ENCODE results near the gene GRAMD2A. TPM values are rescaled to one million over a fixed set of nuclear protein-coding genes. Genes with fewer than 3 reads are reported as not detected.

Gene GRAMD2A
- total and polyA plus RNA-seq, 10 of the 15 experiments (the other 5 are each of a cell fraction or from before 2014, with no cell fraction given) = 0.02 to 0.35 TPM; not detected in 8

- TF ChIP-seq ZNF687 (IDR thresholded peaks at IDR 0.05) = no peak; the same call in 1 of the 2 replicates
- TF ChIP-seq ESRRA (IDR thresholded peaks at IDR 0.05; ENCODE audit: low read length) = no peak
- 0 out of 2 replicates have a peak, but pooled peaks have one; percentile 13 for TF ChIP-seq NR2C1 (IDR thresholded peaks at IDR 0.05)
- TF ChIP-seq BACH1 (IDR thresholded peaks at IDR 0.05; ENCODE audit: borderline replicate concordance) = peak; percentile 92
- TF ChIP-seq MYC (IDR thresholded peaks at IDR 0.05; ENCODE audit: insufficient read depth, insufficient read length, insufficient replicate concordance, low read length, severe bottlenecking) = peak; percentile 74
- no peak for TF ChIP-seq PML (IDR thresholded peaks at IDR 0.05; ENCODE audit: low read length)
- TF ChIP-seq FOS (IDR thresholded peaks at IDR 0.05; ENCODE audit: borderline replicate concordance, extremely low read depth, insufficient read length) = no peak
- no peak for TF ChIP-seq GABPA (IDR thresholded peaks at IDR 0.05; ENCODE audit: low read depth)
- TF ChIP-seq HDAC2 (IDR thresholded peaks at IDR 0.05) = no peak
- TF ChIP-seq NFYA (IDR thresholded peaks at IDR 0.05; ENCODE audit: borderline replicate concordance, low read depth, low read length) = no peak
- TF ChIP-seq SP1 (IDR thresholded peaks at IDR 0.05; ENCODE audit: low read depth, low read length) = peak; percentile 4
- no peak for TF ChIP-seq SMC3 (IDR thresholded peaks at IDR 0.05; ENCODE audit: borderline replicate concordance, low read length)
- TF ChIP-seq TCF7 (IDR thresholded peaks at IDR 0.05; ENCODE audit: borderline replicate concordance) = no peak
- no peak for TF ChIP-seq KDM1A (IDR thresholded peaks at IDR 0.05; ENCODE audit: borderline replicate concordance)
- 0 out of 2 replicates have a peak, but pooled peaks have one; percentile 21 for TF ChIP-seq PRDM15 (CRISPR knock-in tag; IDR thresholded peaks at IDR 0.05)
- TF ChIP-seq RAD51 (IDR thresholded peaks at IDR 0.05) = no peak
- peak; percentile 59 for TF ChIP-seq IKZF1 (conservative IDR thresholded peaks at IDR 0.05)
- TF ChIP-seq RUNX3 (IDR thresholded peaks at IDR 0.05; ENCODE audit: low read length) = no peak
- peak; percentile 62 for TF ChIP-seq DPF2 (IDR thresholded peaks at IDR 0.05)
- no peak; the same call in 1 of the 2 replicates for TF ChIP-seq RB1 (IDR thresholded peaks at IDR 0.05; ENCODE audit: borderline replicate concordance)
- no peak for TF ChIP-seq NR2C2 (IDR thresholded peaks at IDR 0.05; ENCODE audit: borderline replicate concordance, control insufficient read depth, insufficient read length, low read depth)
Observed at GRCh38 chr15:72230197-72231065, 32.8 kb upstream of the GRAMD2A start (continued).
